OCI-LY3 (cell line): ENCODE data around the gene IL1RL1.

Source experiments
- EZH2phosphoT487 ChIP-seq: fragments of 200-600 bp; shearing (Covaris generic); IDR thresholded peaks from 2 replicates; pipeline ENCODE4 v1.6.1; 2018; ENCODE audit warnings: antibody characterized with exemption, mixed run types, low read depth
- TF ChIP-seq, protein P1 (sequence below): fragments of 200-600, 300-600 bp; sonication (generic); IDR thresholded peaks from 2 replicates; pipeline ENCODE4 v1.5.1; 2014; ENCODE audit warnings: antibody characterized with exemption, low read length, low read depth

DNA sequence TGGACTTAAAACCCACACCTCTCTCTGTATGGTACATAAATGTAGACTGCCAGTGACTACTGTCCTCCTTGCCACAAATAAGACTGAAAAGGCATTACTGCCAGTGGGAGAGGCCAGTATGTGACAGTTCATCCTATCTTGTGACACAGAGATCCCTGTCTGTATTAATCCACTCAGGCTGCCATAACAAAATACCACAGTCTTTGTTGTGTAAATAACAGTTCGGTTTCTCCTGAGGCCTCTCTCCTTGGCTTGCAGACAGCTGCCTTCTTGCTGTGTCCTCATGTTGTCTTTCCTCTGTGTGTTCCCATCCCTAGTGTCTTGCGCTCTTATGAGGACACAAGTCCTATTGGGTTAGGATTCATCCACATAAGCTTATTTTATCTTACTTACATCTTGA is 46.4 kb upstream of the IL1RL1 start:
- TF ChIP-seq, protein P1, sequence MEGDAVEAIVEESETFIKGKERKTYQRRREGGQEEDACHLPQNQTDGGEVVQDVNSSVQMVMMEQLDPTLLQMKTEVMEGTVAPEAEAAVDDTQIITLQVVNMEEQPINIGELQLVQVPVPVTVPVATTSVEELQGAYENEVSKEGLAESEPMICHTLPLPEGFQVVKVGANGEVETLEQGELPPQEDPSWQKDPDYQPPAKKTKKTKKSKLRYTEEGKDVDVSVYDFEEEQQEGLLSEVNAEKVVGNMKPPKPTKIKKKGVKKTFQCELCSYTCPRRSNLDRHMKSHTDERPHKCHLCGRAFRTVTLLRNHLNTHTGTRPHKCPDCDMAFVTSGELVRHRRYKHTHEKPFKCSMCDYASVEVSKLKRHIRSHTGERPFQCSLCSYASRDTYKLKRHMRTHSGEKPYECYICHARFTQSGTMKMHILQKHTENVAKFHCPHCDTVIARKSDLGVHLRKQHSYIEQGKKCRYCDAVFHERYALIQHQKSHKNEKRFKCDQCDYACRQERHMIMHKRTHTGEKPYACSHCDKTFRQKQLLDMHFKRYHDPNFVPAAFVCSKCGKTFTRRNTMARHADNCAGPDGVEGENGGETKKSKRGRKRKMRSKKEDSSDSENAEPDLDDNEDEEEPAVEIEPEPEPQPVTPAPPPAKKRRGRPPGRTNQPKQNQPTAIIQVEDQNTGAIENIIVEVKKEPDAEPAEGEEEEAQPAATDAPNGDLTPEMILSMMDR, result no peak
- TF ChIP-seq EZH2phosphoT487, result no peak
